Duodenal mucosa (tissue), 2 donors: ENCODE data around the gene CAPN9.
"Not testable (repeated sequence)": the region's sequence is repeated elsewhere in the genome, so short reads cannot be mapped to it uniquely, and the experiment has no call there.

Experiments
- H3K27ac ChIP-seq: one replicate; pipeline ENCODE4 v1.7.0; 2013; ENCODE audit warnings: low read depth, low read length
- H3K27me3 ChIP-seq, 2 donors: one replicate each; pipeline ENCODE4 v1.7.0; 2013; ENCODE audit warnings: low read length in 2 of 2, control low read depth in 1 of 2; ENCODE audit not compliant: insufficient read depth in 2 of 2, control insufficient read depth in 1 of 2
- H3K36me3 ChIP-seq, 2 donors: one replicate each; pipeline ENCODE4 v1.7.0; 2013; ENCODE audit warnings: low read length in 2 of 2, control low read depth in 1 of 2; ENCODE audit not compliant: insufficient read depth in 2 of 2, control insufficient read depth in 1 of 2
- H3K4me1 ChIP-seq, 2 donors: one replicate each; pipeline ENCODE4 v1.7.0; 2013; ENCODE audit warnings: low read length in 2 of 2, control low read depth in 1 of 2; ENCODE audit not compliant: insufficient read depth in 2 of 2, control insufficient read depth in 1 of 2
- H3K4me3 ChIP-seq, 2 donors: one replicate each; pipeline ENCODE4 v1.7.0; 2013; ENCODE audit warnings: low read length in 2 of 2, low read depth in 1 of 2
- H3K9ac ChIP-seq, 2 donors: one replicate each; pipeline ENCODE4 v1.7.0; 2013; ENCODE audit warnings: low read length in 2 of 2, low read depth in 1 of 2
- H3K9me3 ChIP-seq, 2 donors: one replicate each; pipeline ENCODE4 v1.7.0; 2013; ENCODE audit warnings: low read length in 2 of 2, control low read depth in 1 of 2; ENCODE audit not compliant: control insufficient read depth in 1 of 2

CAPN9 gene

GRCh38 chr1:230747127-230747730, at the start of gene CAPN9:
CAPN9 (plus strand) TSS chr1:230747388; CDS start chr1:230747497, 109 bp downstream.
- no peaks in the 10 kb centered on the region for H3K9me3 ChIP-seq
- no peak within 1 kb of the TSS for H3K4me3 ChIP-seq
- no peak within 1 kb of the TSS for H3K27ac ChIP-seq
- no peaks in the 10 kb centered on the region for H3K27me3 ChIP-seq
- peaks cover 8 to 16% of the 10 kb centered on the region in 2 donors for H3K4me1 ChIP-seq
- no peak within 1 kb of the TSS for H3K9ac ChIP-seq
- H3K36me3 ChIP-seq = no peaks in the 10 kb centered on the region

GRCh38 chr1:230698130-230698529, 49.1 kb upstream of the CAPN9 start:
- no peak overlapping the region for H3K4me3 ChIP-seq

GRCh38 chr1:230698964-230699363, 48.2 kb upstream of the CAPN9 start:
- H3K9ac ChIP-seq, H3K4me3 ChIP-seq, H3K27ac ChIP-seq, H3K36me3 ChIP-seq, H3K9me3 ChIP-seq, H3K4me1 ChIP-seq, H3K27me3 ChIP-seq: not testable (repeated sequence)

More at GRCh38 chr1:230698130-230698529, 49.1 kb upstream of the CAPN9 start:
- H3K27ac ChIP-seq = no peak overlapping the region
- no peaks in the 10 kb centered on the region for H3K4me1 ChIP-seq
- H3K27me3 ChIP-seq = no peaks in the 10 kb centered on the region
- H3K9me3 ChIP-seq = no peaks in the 10 kb centered on the region
- peaks cover 10 to 11% of the 10 kb centered on the region in 2 donors for H3K36me3 ChIP-seq
- no peak overlapping the region for H3K9ac ChIP-seq

- Histone ChIP-seq H3K4me3 (no peak overlapping the region), H3K4me1 (no peaks in the 10 kb centered on the region), H3K27ac (no peak overlapping the region), H3K9me3 (no peaks in the 10 kb centered on the region), H3K27me3 (no peaks in the 10 kb centered on the region), H3K36me3 (no peaks in the 10 kb centered on the region), H3K9ac (no peak overlapping the region)
Observed at GRCh38 chr1:230699716-230700115, 47.5 kb upstream of the CAPN9 start.

GRCh38 chr1:230700132-230700531, 47.1 kb upstream of the CAPN9 start:
- Histone ChIP-seq H3K9me3 (no peaks in the 10 kb centered on the region), H3K27me3 (no peaks in the 10 kb centered on the region), H3K9ac (no peak overlapping the region)

GRCh38 chr1:230701434-230701833, 45.8 kb upstream of the CAPN9 start:
- Histone ChIP-seq H3K4me3 (no peak overlapping the region), H3K27me3 (no peaks in the 10 kb centered on the region), H3K9ac (no peak overlapping the region), H3K27ac (no peak overlapping the region), H3K4me1 (no peaks in the 10 kb centered on the region), H3K9me3 (no peaks in the 10 kb centered on the region), H3K36me3 (no peaks in the 10 kb centered on the region)

More at GRCh38 chr1:230700132-230700531, 47.1 kb upstream of the CAPN9 start:
- Histone ChIP-seq H3K4me3 (no peak overlapping the region), H3K27ac (no peak overlapping the region), H3K36me3 (no peaks in the 10 kb centered on the region), H3K4me1 (no peaks in the 10 kb centered on the region)

GRCh38 chr1:230701895-230702768, 45.1 kb upstream of the CAPN9 start:
- H3K4me1 ChIP-seq = no peaks in the 10 kb centered on the region
- no peaks in the 10 kb centered on the region for H3K27me3 ChIP-seq
- no peak overlapping the region for H3K4me3 ChIP-seq
- H3K36me3 ChIP-seq = no peaks in the 10 kb centered on the region
- H3K9me3 ChIP-seq = no peaks in the 10 kb centered on the region
- no peak overlapping the region for H3K9ac ChIP-seq
- no peak overlapping the region for H3K27ac ChIP-seq

GRCh38 chr1:230702934-230703678, 44.1 kb upstream of the CAPN9 start:
- Histone ChIP-seq H3K9me3 (no peaks in the 10 kb centered on the region), H3K9ac (no peak overlapping the region), H3K27ac (no peak overlapping the region), H3K27me3 (no peaks in the 10 kb centered on the region), H3K4me1 (peaks cover 1 to 3% of the 10 kb centered on the region in 2 donors), H3K4me3 (no peak overlapping the region), H3K36me3 (no peaks in the 10 kb centered on the region)

GRCh38 chr1:230703679-230704385, 43.4 kb upstream of the CAPN9 start:
- Histone ChIP-seq H3K9me3 (no peaks in the 10 kb centered on the region), H3K4me3 (no peak overlapping the region), H3K9ac (no peak overlapping the region), H3K4me1 (peaks cover 7 to 9% of the 10 kb centered on the region in 2 donors), H3K27ac (no peak overlapping the region), H3K27me3 (no peaks in the 10 kb centered on the region), H3K36me3 (no peaks in the 10 kb centered on the region)
